ENCODE measurements around the gene DPP6. TPM values are rescaled to one million over a fixed set of nuclear protein-coding genes. Genes with fewer than 3 reads are reported as not detected.
"Not testable (repeated sequence)": the region's sequence is repeated elsewhere in the genome, so short reads cannot be mapped to it uniquely, and the experiment has no call there.

Gene DPP6
- total and polyA plus RNA-seq, 2 experiments from 2014 or later: not detected

DNA sequence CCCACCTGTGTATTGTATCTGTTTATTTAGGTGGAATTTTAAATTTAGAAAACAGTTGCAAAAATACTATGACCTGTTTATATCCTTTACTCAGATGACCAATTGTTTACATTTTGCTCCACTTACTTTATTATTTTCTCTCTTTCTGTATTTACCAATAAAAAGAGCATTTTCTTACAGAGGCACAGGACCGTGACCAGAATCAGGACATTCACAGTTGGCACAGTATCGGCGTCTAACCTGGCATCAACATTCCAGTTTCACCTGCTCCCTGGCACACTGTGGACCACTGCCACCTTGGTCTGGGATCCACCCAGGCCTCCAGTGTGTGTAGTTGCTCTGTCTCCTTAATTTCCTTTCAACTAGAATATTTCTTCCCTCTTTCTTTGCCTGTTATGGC lies 39.9 kb downstream of the DPP6 start:
- DNase-seq (ENCODE audit: low spot score); H3K27ac Mint-ChIP-seq; H3K9me3 Mint-ChIP-seq; H4K20me1 ChIP-seq (replicated peaks; ENCODE audit: insufficient read depth); H3K36me3 ChIP-seq (ENCODE audit: insufficient read depth); ATAC-seq; H3K79me2 ChIP-seq (replicated peaks; ENCODE audit: insufficient read depth); H3K4me1 ChIP-seq (ENCODE audit: insufficient read depth); H3K36me3 Mint-ChIP-seq (ENCODE audit: low read depth); H3F3A ChIP-seq (replicated peaks; ENCODE audit: low read depth); H3K27me3 Mint-ChIP-seq (ENCODE audit: insufficient read depth, low read depth, poor library complexity); H3K9me2 ChIP-seq (ENCODE audit: insufficient read depth); H3K27ac ChIP-seq (ENCODE audit: low read depth); H3K27me3 ChIP-seq (ENCODE audit: insufficient read depth); H3K4me1 Mint-ChIP-seq; H3K4me3 Mint-ChIP-seq; H3K4me2 ChIP-seq; H3K4me3 ChIP-seq; H2AFZ ChIP-seq: not testable (repeated sequence)

DNA sequence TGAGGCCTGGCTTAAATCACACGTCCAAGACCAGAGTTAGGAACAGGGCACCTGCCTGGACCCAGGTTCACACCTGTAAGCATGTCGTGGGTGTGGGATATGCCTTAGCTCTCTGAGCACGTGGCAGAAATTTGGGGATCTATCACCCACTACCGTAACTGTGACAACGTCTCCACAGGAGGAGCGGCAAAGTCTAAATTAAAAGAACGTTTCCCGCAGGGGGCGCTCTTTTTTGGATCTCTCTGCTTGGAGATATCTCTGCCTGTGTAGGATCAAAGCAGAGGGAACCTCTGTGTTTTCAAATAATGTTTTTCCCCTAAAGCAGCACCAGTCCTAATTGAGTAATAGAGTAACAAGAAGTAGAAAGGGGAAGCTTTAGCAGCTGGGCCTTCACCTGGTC lies 43.0 kb downstream of the DPP6 start:
- H3F3A ChIP-seq (replicated peaks; ENCODE audit: low read depth); H4K20me1 ChIP-seq (replicated peaks; ENCODE audit: insufficient read depth); H3K4me1 Mint-ChIP-seq; H2AFZ ChIP-seq; H3K4me2 ChIP-seq; H3K27me3 ChIP-seq (ENCODE audit: insufficient read depth); H3K36me3 ChIP-seq (ENCODE audit: insufficient read depth); H3K79me2 ChIP-seq (replicated peaks; ENCODE audit: insufficient read depth); H3K4me1 ChIP-seq (ENCODE audit: insufficient read depth); H3K4me3 Mint-ChIP-seq; H3K27me3 Mint-ChIP-seq (ENCODE audit: insufficient read depth, low read depth, poor library complexity); H3K36me3 Mint-ChIP-seq (ENCODE audit: low read depth); H3K27ac Mint-ChIP-seq; ATAC-seq; DNase-seq (ENCODE audit: low spot score); H3K9me2 ChIP-seq (ENCODE audit: insufficient read depth); H3K4me3 ChIP-seq; H3K27ac ChIP-seq (ENCODE audit: low read depth); H3K9me3 Mint-ChIP-seq: not testable (repeated sequence)

- not testable (repeated sequence) for H3K4me1 ChIP-seq (ENCODE audit: insufficient read depth); DNase-seq (ENCODE audit: low spot score); H3K36me3 Mint-ChIP-seq (ENCODE audit: low read depth)
These were observed 52.9 kb downstream of the DPP6 start for GRCh38 chr7:154105063-154105462.

GRCh38 chr7:154109615-154110014 lies 57.4 kb downstream of the DPP6 start:
- not testable (repeated sequence) for H3K27ac ChIP-seq (ENCODE audit: low read depth); H3K4me2 ChIP-seq; H3K36me3 Mint-ChIP-seq (ENCODE audit: low read depth); H3K36me3 ChIP-seq (ENCODE audit: insufficient read depth); H3K4me1 Mint-ChIP-seq; H3K4me1 ChIP-seq (ENCODE audit: insufficient read depth); H4K20me1 ChIP-seq (replicated peaks; ENCODE audit: insufficient read depth); DNase-seq (ENCODE audit: low spot score); H2AFZ ChIP-seq; H3K27me3 ChIP-seq (ENCODE audit: insufficient read depth); H3F3A ChIP-seq (replicated peaks; ENCODE audit: low read depth); H3K27ac Mint-ChIP-seq; H3K9me2 ChIP-seq (ENCODE audit: insufficient read depth); H3K9me3 Mint-ChIP-seq; H3K4me3 ChIP-seq; H3K4me3 Mint-ChIP-seq; H3K79me2 ChIP-seq (replicated peaks; ENCODE audit: insufficient read depth); H3K27me3 Mint-ChIP-seq (ENCODE audit: insufficient read depth, low read depth, poor library complexity)
- ATAC-seq: peak; percentile 83

More at GRCh38 chr7:154105063-154105462, 52.9 kb downstream of the DPP6 start:
- not testable (repeated sequence) for H3K4me2 ChIP-seq; H3K4me3 Mint-ChIP-seq; H3K27ac Mint-ChIP-seq; H3K4me3 ChIP-seq; H3F3A ChIP-seq (replicated peaks; ENCODE audit: low read depth); H4K20me1 ChIP-seq (replicated peaks; ENCODE audit: insufficient read depth); H3K27me3 ChIP-seq (ENCODE audit: insufficient read depth); H3K9me2 ChIP-seq (ENCODE audit: insufficient read depth); H3K27ac ChIP-seq (ENCODE audit: low read depth); H3K36me3 ChIP-seq (ENCODE audit: insufficient read depth); H2AFZ ChIP-seq; H3K9me3 Mint-ChIP-seq; H3K79me2 ChIP-seq (replicated peaks; ENCODE audit: insufficient read depth); ATAC-seq; H3K27me3 Mint-ChIP-seq (ENCODE audit: insufficient read depth, low read depth, poor library complexity); H3K4me1 Mint-ChIP-seq

GRCh38 chr7:154113732-154114351 lies 61.6 kb downstream of the DPP6 start:
- not testable (repeated sequence) for H3K4me1 ChIP-seq (ENCODE audit: insufficient read depth); H3K4me2 ChIP-seq; H3K4me1 Mint-ChIP-seq; H3K36me3 ChIP-seq (ENCODE audit: insufficient read depth); H3K9me2 ChIP-seq (ENCODE audit: insufficient read depth); H3K4me3 Mint-ChIP-seq; H2AFZ ChIP-seq; H3K27me3 Mint-ChIP-seq (ENCODE audit: insufficient read depth, low read depth, poor library complexity); H3K27ac ChIP-seq (ENCODE audit: low read depth); H3F3A ChIP-seq (replicated peaks; ENCODE audit: low read depth); H3K79me2 ChIP-seq (replicated peaks; ENCODE audit: insufficient read depth); DNase-seq (ENCODE audit: low spot score); H3K27me3 ChIP-seq (ENCODE audit: insufficient read depth); H3K27ac Mint-ChIP-seq; ATAC-seq; H4K20me1 ChIP-seq (replicated peaks; ENCODE audit: insufficient read depth); H3K9me3 Mint-ChIP-seq; H3K4me3 ChIP-seq; H3K36me3 Mint-ChIP-seq (ENCODE audit: low read depth)

- DNase-seq (ENCODE audit: low spot score); H3K79me2 ChIP-seq (replicated peaks; ENCODE audit: insufficient read depth); H3K27me3 Mint-ChIP-seq (ENCODE audit: insufficient read depth, low read depth, poor library complexity); H3K9me3 Mint-ChIP-seq; H3K27ac Mint-ChIP-seq; H3K4me1 ChIP-seq (ENCODE audit: insufficient read depth); H3K4me3 ChIP-seq; H3K36me3 Mint-ChIP-seq (ENCODE audit: low read depth); H3K4me2 ChIP-seq; H3K4me3 Mint-ChIP-seq; H2AFZ ChIP-seq; H4K20me1 ChIP-seq (replicated peaks; ENCODE audit: insufficient read depth); H3F3A ChIP-seq (replicated peaks; ENCODE audit: low read depth); H3K9me2 ChIP-seq (ENCODE audit: insufficient read depth); H3K36me3 ChIP-seq (ENCODE audit: insufficient read depth); H3K27me3 ChIP-seq (ENCODE audit: insufficient read depth); H3K27ac ChIP-seq (ENCODE audit: low read depth): not testable (repeated sequence)
- H3K4me1 Mint-ChIP-seq: peaks cover 12% of the 10 kb centered on the region
- peak; percentile 77 for ATAC-seq
These were observed 65.5 kb downstream of the DPP6 start for GRCh38 chr7:154117411-154118390.
